ENCODE measurements around the gene TFAP2A.
A peak's percentile ranks its signal among the peaks of the same experiment; 100 is the strongest.

The TFAP2A gene

GRCh38 chr6:10419749-10420545, 5.1 kb upstream of the TFAP2A start:
- no peak overlapping the region for H3K4me3 ChIP-seq (ENCODE audit: low read depth in 1 of 5, low read length in 5 of 5)
- H3K4me1 ChIP-seq (ENCODE audit: control insufficient read depth in 5 of 5, insufficient read depth in 5 of 5, low read length in 5 of 5) = peaks cover 2 to 18% (median 15%) of the 10 kb centered on the region in 5 donors
- H3K27ac ChIP-seq (ENCODE audit: low read depth, low read length) = no peak overlapping the region
- no peak overlapping the region for H3K9ac ChIP-seq (ENCODE audit: low read length in 5 of 5)
- peaks cover 86 to 100% (median 97%) of the 10 kb centered on the region in 5 donors for H3K27me3 ChIP-seq (ENCODE audit: control insufficient read depth in 5 of 5, insufficient read depth in 4 of 5, low read length in 5 of 5)
- H3K36me3 ChIP-seq (ENCODE audit: control insufficient read depth in 5 of 5, insufficient read depth in 5 of 5, low read length in 5 of 5) = no peaks in the 10 kb centered on the region
- peaks cover 0 to 3% (median 0%) of the 10 kb centered on the region in 5 donors for H3K9me3 ChIP-seq (ENCODE audit: control insufficient read depth in 5 of 5, low read length in 5 of 5)

- Histone ChIP-seq H3K27me3 (ENCODE audit: control insufficient read depth in 5 of 5, insufficient read depth in 4 of 5, low read length in 5 of 5) (peaks cover 88 to 100% (median 98%) of the 10 kb centered on the region in 5 donors), H3K4me3 (ENCODE audit: low read depth in 1 of 5, low read length in 5 of 5) (no peak overlapping the region), H3K9me3 (ENCODE audit: control insufficient read depth in 5 of 5, low read length in 5 of 5) (peaks cover 0 to 3% (median 0%) of the 10 kb centered on the region in 5 donors), H3K9ac (ENCODE audit: low read length in 5 of 5) (no peak overlapping the region), H3K27ac (ENCODE audit: low read depth, low read length) (no peak overlapping the region), H3K4me1 (ENCODE audit: control insufficient read depth in 5 of 5, insufficient read depth in 5 of 5, low read length in 5 of 5) (peaks cover 5 to 27% (median 23%) of the 10 kb centered on the region in 5 donors), H3K36me3 (ENCODE audit: control insufficient read depth in 5 of 5, insufficient read depth in 5 of 5, low read length in 5 of 5) (no peaks in the 10 kb centered on the region)
Observed at GRCh38 chr6:10418862-10419748, 4.2 kb upstream of the TFAP2A start.

- Histone ChIP-seq H3K9me3 (ENCODE audit: control insufficient read depth in 5 of 5, low read length in 5 of 5) (peaks cover 0 to 3% (median 0%) of the 10 kb centered on the region in 5 donors), H3K36me3 (ENCODE audit: control insufficient read depth in 5 of 5, insufficient read depth in 5 of 5, low read length in 5 of 5) (no peaks in the 10 kb centered on the region), H3K27me3 (ENCODE audit: control insufficient read depth in 5 of 5, insufficient read depth in 4 of 5, low read length in 5 of 5) (peaks cover 94 to 100% (median 98%) of the 10 kb centered on the region in 5 donors), H3K4me3 (ENCODE audit: low read depth in 1 of 5, low read length in 5 of 5) (no peak overlapping the region), H3K4me1 (ENCODE audit: control insufficient read depth in 5 of 5, insufficient read depth in 5 of 5, low read length in 5 of 5) (peaks cover 5 to 34% (median 30%) of the 10 kb centered on the region in 5 donors), H3K27ac (ENCODE audit: low read depth, low read length) (no peak overlapping the region), H3K9ac (ENCODE audit: low read length in 5 of 5) (no peak overlapping the region)
Observed at GRCh38 chr6:10418361-10418861, 3.5 kb upstream of the TFAP2A start.

GRCh38 chr6:10417681-10418104, 2.8 kb upstream of the TFAP2A start:
- Histone ChIP-seq H3K36me3 (ENCODE audit: control insufficient read depth in 5 of 5, insufficient read depth in 5 of 5, low read length in 5 of 5) (no peaks in the 10 kb centered on the region), H3K4me1 (ENCODE audit: control insufficient read depth in 5 of 5, insufficient read depth in 5 of 5, low read length in 5 of 5) (peaks cover 5 to 41% (median 36%) of the 10 kb centered on the region in 5 donors), H3K4me3 (ENCODE audit: low read depth in 1 of 5, low read length in 5 of 5) (no peak overlapping the region), H3K9ac (ENCODE audit: low read length in 5 of 5) (no peak overlapping the region), H3K27ac (ENCODE audit: low read depth, low read length) (no peak overlapping the region), H3K9me3 (ENCODE audit: control insufficient read depth in 5 of 5, low read length in 5 of 5) (peaks cover 0 to 3% (median 0%) of the 10 kb centered on the region in 5 donors), H3K27me3 (ENCODE audit: control insufficient read depth in 5 of 5, insufficient read depth in 4 of 5, low read length in 5 of 5) (peaks cover 94 to 100% (median 96%) of the 10 kb centered on the region in 5 donors)

GRCh38 chr6:10416863-10417641, 2.2 kb upstream of the TFAP2A start:
- no peak overlapping the region for H3K27ac ChIP-seq (ENCODE audit: low read depth, low read length)
- no peaks in the 10 kb centered on the region for H3K36me3 ChIP-seq (ENCODE audit: control insufficient read depth in 5 of 5, insufficient read depth in 5 of 5, low read length in 5 of 5)
- peaks cover 88 to 94% (median 91%) of the 10 kb centered on the region in 5 donors for H3K27me3 ChIP-seq (ENCODE audit: control insufficient read depth in 5 of 5, insufficient read depth in 4 of 5, low read length in 5 of 5)
- H3K9ac ChIP-seq (ENCODE audit: low read length in 5 of 5) = peak overlapping the region in 1 of 5 donors; percentile 39
- H3K4me1 ChIP-seq (ENCODE audit: control insufficient read depth in 5 of 5, insufficient read depth in 5 of 5, low read length in 5 of 5) = peaks cover 5 to 46% (median 40%) of the 10 kb centered on the region in 5 donors
- peak overlapping the region; percentile 36 to 60 (median 48) for H3K4me3 ChIP-seq (ENCODE audit: low read depth in 1 of 5, low read length in 5 of 5)
- peaks cover 0 to 3% (median 0%) of the 10 kb centered on the region in 5 donors for H3K9me3 ChIP-seq (ENCODE audit: control insufficient read depth in 5 of 5, low read length in 5 of 5)

GRCh38 chr6:10416516-10416862, 1.6 kb upstream of the TFAP2A start:
- Histone ChIP-seq H3K9ac (ENCODE audit: low read length in 5 of 5) (no peak overlapping the region), H3K27ac (ENCODE audit: low read depth, low read length) (no peak overlapping the region), H3K9me3 (ENCODE audit: control insufficient read depth in 5 of 5, low read length in 5 of 5) (no peaks in the 10 kb centered on the region), H3K4me3 (ENCODE audit: low read depth in 1 of 5, low read length in 5 of 5) (peak overlapping the region in 3 of 5 donors; percentile 36 to 59 (median 48)), H3K4me1 (ENCODE audit: control insufficient read depth in 5 of 5, insufficient read depth in 5 of 5, low read length in 5 of 5) (peaks cover 5 to 51% (median 46%) of the 10 kb centered on the region in 5 donors), H3K36me3 (ENCODE audit: control insufficient read depth in 5 of 5, insufficient read depth in 5 of 5, low read length in 5 of 5) (no peaks in the 10 kb centered on the region), H3K27me3 (ENCODE audit: control insufficient read depth in 5 of 5, insufficient read depth in 4 of 5, low read length in 5 of 5) (peaks cover 82 to 94% (median 85%) of the 10 kb centered on the region in 5 donors)

GRCh38 chr6:10415617-10416480, 975 bp upstream of the TFAP2A start:
- Histone ChIP-seq H3K27me3 (ENCODE audit: control insufficient read depth in 5 of 5, insufficient read depth in 4 of 5, low read length in 5 of 5) (peaks cover 76 to 93% (median 84%) of the 10 kb centered on the region in 5 donors), H3K9ac (ENCODE audit: low read length in 5 of 5) (no peak overlapping the region), H3K4me3 (ENCODE audit: low read depth in 1 of 5, low read length in 5 of 5) (peak overlapping the region in 2 of 5 donors; percentile 17 to 40), H3K4me1 (ENCODE audit: control insufficient read depth in 5 of 5, insufficient read depth in 5 of 5, low read length in 5 of 5) (peaks cover 5 to 57% (median 52%) of the 10 kb centered on the region in 5 donors), H3K9me3 (ENCODE audit: control insufficient read depth in 5 of 5, low read length in 5 of 5) (no peaks in the 10 kb centered on the region), H3K36me3 (ENCODE audit: control insufficient read depth in 5 of 5, insufficient read depth in 5 of 5, low read length in 5 of 5) (no peaks in the 10 kb centered on the region), H3K27ac (ENCODE audit: low read depth, low read length) (no peak overlapping the region)

GRCh38 chr6:10413850-10414738, 780 bp downstream of the TFAP2A start:
- Histone ChIP-seq H3K27ac (ENCODE audit: low read depth, low read length) (no peak overlapping the region), H3K9me3 (ENCODE audit: control insufficient read depth in 5 of 5, low read length in 5 of 5) (peaks cover 0 to 2% (median 0%) of the 10 kb centered on the region in 5 donors), H3K36me3 (ENCODE audit: control insufficient read depth in 5 of 5, insufficient read depth in 5 of 5, low read length in 5 of 5) (no peaks in the 10 kb centered on the region)

More at GRCh38 chr6:10413850-10414738, 780 bp downstream of the TFAP2A start:
- peak overlapping the region in 2 of 5 donors; percentile 3 to 40 for H3K4me3 ChIP-seq (ENCODE audit: low read depth in 1 of 5, low read length in 5 of 5)
- H3K4me1 ChIP-seq (ENCODE audit: control insufficient read depth in 5 of 5, insufficient read depth in 5 of 5, low read length in 5 of 5) = peaks cover 5 to 58% (median 56%) of the 10 kb centered on the region in 5 donors
- H3K27me3 ChIP-seq (ENCODE audit: control insufficient read depth in 5 of 5, insufficient read depth in 4 of 5, low read length in 5 of 5) = peaks cover 77 to 92% (median 82%) of the 10 kb centered on the region in 5 donors
- no peak overlapping the region for H3K9ac ChIP-seq (ENCODE audit: low read length in 5 of 5)
